Endothelial cell of umbilical vein (primary cell): ENCODE measurements around the gene AIRE. TPM values are rescaled to one million over a fixed set of nuclear protein-coding genes. Genes with fewer than 3 reads are reported as not detected.

Experiments
- BruUV-seq: library from RNA; stranded (reverse); fragments of 400-500 nt; replicated peaks from 2 replicates; lab custom pipeline; 2021; lab: Mats Ljungman, UMichigan
- CTCF ChIA-PET: fragments of 300-600, 350-600 bp; sonication (Branson Sonifier 250); formaldehyde crosslinking; loops from one replicate; lab custom pipeline; 2021; ENCODE audit warnings: antibody characterized with exemption, inconsistent platforms; lab: Charles Lee
- POLR2A ChIA-PET: fragments of 300-600, 350-600 bp; sonication (Branson Sonifier 250); formaldehyde crosslinking; loops from one replicate; lab custom pipeline; 2021; ENCODE audit warnings: antibody characterized with exemption, inconsistent platforms; lab: Charles Lee
- DNase-seq: peaks from one replicate; pipeline ENCODE4 v3.0.0-alpha.2; 2011; ENCODE audit warnings: low read depth, low spot score
- FAIRE-seq: peaks from 2 replicates; lab custom pipeline; 2011; peaks lifted over from hg19 to GRCh38; lab: Jason Lieb, UNC
- H2AFZ ChIP-seq: 2 replicates; pipeline ENCODE4 v1.6.0; 2012; ENCODE audit warnings: low read depth, low read length, control low read depth, inconsistent platforms
- H3K27ac ChIP-seq: 2 replicates; pipeline ENCODE4 v1.5.1; 2011; ENCODE audit warnings: low read depth, mild to moderate bottlenecking, control low read depth, low read length, moderate library complexity; ENCODE audit not compliant: insufficient read depth
- H3K27me3 ChIP-seq, 2 experiments: 2 replicates each; pipeline versions ENCODE4 v1.6.0 to v1.6.1; 2011; ENCODE audit warnings: low read length in 2 of 2, mixed read lengths in 1 of 2; ENCODE audit not compliant: control insufficient read depth in 2 of 2, insufficient read depth in 2 of 2
- H3K36me3 ChIP-seq, 2 experiments: 2 replicates in 1 of 2; 3 replicates in 1 of 2; pipeline ENCODE4 v1.5.1; 2011; ENCODE audit warnings: low read length in 2 of 2, mild to moderate bottlenecking in 1 of 2, moderate library complexity in 1 of 2; ENCODE audit not compliant: control insufficient read depth in 2 of 2, insufficient read depth in 2 of 2; ENCODE audit errors: extremely low read depth in 1 of 2
- H3K4me1 ChIP-seq: 3 replicates; pipeline ENCODE4 v1.5.1; 2011; ENCODE audit warnings: mild to moderate bottlenecking, low read length; ENCODE audit not compliant: control insufficient read depth, insufficient read depth; ENCODE audit errors: extremely low read depth
- H3K4me2 ChIP-seq: 2 replicates; pipeline ENCODE4 v1.6.1; 2011; ENCODE audit warnings: low read length, control low read depth, mixed read lengths; ENCODE audit not compliant: insufficient read depth
- H3K4me3 ChIP-seq, 3 experiments: fragments of 200-600 bp in 1 of 3; sonication (generic), shearing (Covaris generic) in 1 of 3; replicated peaks in 1 of 3; 2 replicates each; pipeline ENCODE4 v1.5.1; 2011 to 2016; ENCODE audit warnings: control low read depth in 3 of 3, low read length in 3 of 3, mild to moderate bottlenecking in 2 of 3, inconsistent platforms in 1 of 3, low read depth in 1 of 3, moderate library complexity in 1 of 3; ENCODE audit not compliant: insufficient read depth in 1 of 3
- H3K79me2 ChIP-seq: 2 replicates; pipeline ENCODE4 v1.6.0; 2012; ENCODE audit warnings: low read length, inconsistent platforms; ENCODE audit not compliant: control insufficient read depth, insufficient read depth
- H3K9ac ChIP-seq: replicated peaks from 2 replicates; pipeline ENCODE3; 2011; ENCODE audit warnings: low read length, control low read depth; ENCODE audit not compliant: insufficient read depth; ENCODE audit errors: extremely low read depth
- H3K9me1 ChIP-seq: replicated peaks from 3 replicates; pipeline ENCODE4 v1.6.0; 2011; ENCODE audit warnings: mild to moderate bottlenecking, low read length; ENCODE audit not compliant: control insufficient read depth, insufficient read depth; ENCODE audit errors: extremely low read depth
- H3K9me3 ChIP-seq: replicated peaks from 2 replicates; pipeline ENCODE4 v1.5.1; 2012; ENCODE audit warnings: low read length, inconsistent platforms; ENCODE audit not compliant: control insufficient read depth, insufficient read depth
- H4K20me1 ChIP-seq: replicated peaks from 2 replicates; pipeline ENCODE3; 2011; ENCODE audit warnings: mild to moderate bottlenecking, low read length; ENCODE audit not compliant: control insufficient read depth, insufficient read depth; ENCODE audit errors: extremely low read depth
- EZH2 ChIP-seq: IDR thresholded peaks from 2 replicates; pipeline ENCODE4 v1.6.1; 2012; ENCODE audit warnings: borderline replicate concordance, low read depth, mild to moderate bottlenecking, moderate library complexity, low read length, inconsistent platforms; ENCODE audit not compliant: severe bottlenecking
- FOS ChIP-seq: IDR thresholded peaks from 2 replicates; pipeline ENCODE4 v1.6.1; 2011; ENCODE audit warnings: mild to moderate bottlenecking, low read length, moderate library complexity, borderline replicate concordance; ENCODE audit not compliant: insufficient read depth
- GATA2 ChIP-seq: IDR thresholded peaks from 2 replicates; pipeline ENCODE4 v1.7.0; 2011; ENCODE audit warnings: low read depth, mild to moderate bottlenecking, moderate library complexity, mixed read lengths, low read length; ENCODE audit not compliant: insufficient read length, insufficient read depth
- JUN ChIP-seq: IDR thresholded peaks from 2 replicates; pipeline ENCODE4 v1.6.1; 2011; ENCODE audit warnings: borderline replicate concordance, low read depth; ENCODE audit not compliant: insufficient read length, insufficient read depth
- MYC ChIP-seq: IDR thresholded peaks from one replicate; pipeline ENCODE4 v1.6.1; 2011; ENCODE audit warnings: mild to moderate bottlenecking, low read depth, low read length
- POLR2A ChIP-seq: IDR thresholded peaks from 2 replicates; pipeline ENCODE4 v1.6.1; 2012; ENCODE audit warnings: low read depth, mild to moderate bottlenecking, control low read depth, low read length
- POLR2AphosphoS5 ChIP-seq: IDR thresholded peaks from 2 replicates; pipeline ENCODE4 v1.6.1; 2012; ENCODE audit warnings: low read depth, mild to moderate bottlenecking, control low read depth, low read length, moderate library complexity; ENCODE audit not compliant: insufficient read depth
- dilution Hi-C: fragments of 300-500 bp; cut with MboI; formaldehyde crosslinking; loops from one replicate; pipeline ENCODE4 v1.15.0; 2019; ENCODE audit warnings: low sequenced_read_pairs; ENCODE audit not compliant: extremely low pct_ligation_motif_present
- intact Hi-C: fragments of 100-400 bp; cut with micrococcal nuclease; formaldehyde crosslinking; loops from one replicate; pipeline ENCODE4 v1.10.0; 2022
- polyA plus RNA-seq, 4 experiments: library from polyadenylated mRNA; depleted of rRNA in 3 of 4; stranded (reverse) in 3 of 4; unstranded in 1 of 4; fragments of >200 nt; gene quantifications; 2 replicates each; pipeline versions ENCODE4 v1.2.1 to v1.2.3, GENCODE V29; 2011 to 2012; ENCODE audit warnings: missing spikeins in 1 of 4
- total RNA-seq: library from RNA; stranded (reverse); gene quantifications from 2 replicates; pipeline ENCODE4 v1.2.3, GENCODE V29; 2021
- TF ChIP-seq, protein P1 (sequence below), 2 donors: IDR thresholded peaks; 1 replicate in 1 of 2; 2 replicates in 1 of 2; pipeline ENCODE4 v1.5.1; 2011; ENCODE audit warnings: low read length in 2 of 2, mild to moderate bottlenecking in 2 of 2, moderate library complexity in 2 of 2, control low read depth in 1 of 2, inconsistent platforms in 1 of 2, low read depth in 1 of 2; ENCODE audit not compliant: insufficient read depth in 1 of 2; ENCODE audit errors: extremely low read depth in 1 of 2
- TF ChIP-seq, protein P2 (sequence below): IDR thresholded peaks from 2 replicates; pipeline ENCODE4 v1.6.1; 2011; ENCODE audit not compliant: insufficient read depth, insufficient read length

Gene AIRE
- total and polyA plus RNA-seq, 2 donors (not counting 3 experiments of a cell fraction or from before 2014, with no cell fraction given): 0.04 to 0.11 TPM

DNA sequence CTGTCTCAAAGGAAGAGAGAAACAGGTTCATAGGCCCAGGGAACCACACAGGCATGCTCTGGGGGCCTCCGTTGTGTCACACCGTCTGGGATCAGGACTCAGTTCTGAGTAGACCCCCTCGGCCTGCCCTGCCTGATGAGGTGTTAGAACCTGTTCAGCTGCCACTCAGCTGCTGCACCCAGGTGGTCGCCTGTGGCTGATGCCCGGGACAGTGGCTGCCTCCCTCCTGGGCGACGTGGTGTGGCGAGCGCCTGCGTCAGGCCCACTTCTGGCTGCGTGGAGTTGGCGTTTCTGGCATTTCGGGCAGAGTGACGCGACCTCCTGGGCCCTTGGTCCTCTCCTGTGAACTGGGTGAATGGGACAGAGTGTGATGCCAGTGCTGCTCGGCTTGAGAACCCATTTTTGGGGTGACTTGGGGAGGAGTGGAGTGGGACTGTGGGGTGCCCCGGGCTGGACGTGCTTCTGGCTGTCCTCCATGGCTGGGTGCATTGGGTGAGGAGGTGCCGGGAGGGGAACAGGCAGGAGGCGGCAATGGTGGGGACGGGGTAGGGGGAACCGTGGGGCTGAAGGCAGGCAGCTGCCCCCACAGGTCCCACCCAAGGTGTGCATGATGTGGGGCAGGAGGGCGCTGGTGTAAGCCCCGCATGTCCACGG, 42.7 kb downstream of the AIRE start:
- peaks cover 5 to 19% of the 10 kb centered on the region in 2 experiments for H3K36me3 ChIP-seq
- DNase-seq (no peak), FAIRE-seq (no peak)
- TF ChIP-seq JUN (no peak), GATA2 (no peak), EZH2 (no peak), FOS (no peak), POLR2AphosphoS5 (no peak), POLR2A (no peak), MYC (no peak)
- TF ChIP-seq, protein P1, sequence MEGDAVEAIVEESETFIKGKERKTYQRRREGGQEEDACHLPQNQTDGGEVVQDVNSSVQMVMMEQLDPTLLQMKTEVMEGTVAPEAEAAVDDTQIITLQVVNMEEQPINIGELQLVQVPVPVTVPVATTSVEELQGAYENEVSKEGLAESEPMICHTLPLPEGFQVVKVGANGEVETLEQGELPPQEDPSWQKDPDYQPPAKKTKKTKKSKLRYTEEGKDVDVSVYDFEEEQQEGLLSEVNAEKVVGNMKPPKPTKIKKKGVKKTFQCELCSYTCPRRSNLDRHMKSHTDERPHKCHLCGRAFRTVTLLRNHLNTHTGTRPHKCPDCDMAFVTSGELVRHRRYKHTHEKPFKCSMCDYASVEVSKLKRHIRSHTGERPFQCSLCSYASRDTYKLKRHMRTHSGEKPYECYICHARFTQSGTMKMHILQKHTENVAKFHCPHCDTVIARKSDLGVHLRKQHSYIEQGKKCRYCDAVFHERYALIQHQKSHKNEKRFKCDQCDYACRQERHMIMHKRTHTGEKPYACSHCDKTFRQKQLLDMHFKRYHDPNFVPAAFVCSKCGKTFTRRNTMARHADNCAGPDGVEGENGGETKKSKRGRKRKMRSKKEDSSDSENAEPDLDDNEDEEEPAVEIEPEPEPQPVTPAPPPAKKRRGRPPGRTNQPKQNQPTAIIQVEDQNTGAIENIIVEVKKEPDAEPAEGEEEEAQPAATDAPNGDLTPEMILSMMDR (IDR thresholded peaks at IDR 0.05; ENCODE audit: extremely low read depth in 1 of 2, insufficient read depth in 1 of 2, low read depth in 1 of 2, low read length in 2 of 2): no peak
- TF ChIP-seq, protein P2, sequence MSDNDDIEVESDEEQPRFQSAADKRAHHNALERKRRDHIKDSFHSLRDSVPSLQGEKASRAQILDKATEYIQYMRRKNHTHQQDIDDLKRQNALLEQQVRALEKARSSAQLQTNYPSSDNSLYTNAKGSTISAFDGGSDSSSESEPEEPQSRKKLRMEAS: no peak
- no peak overlapping the region for H3K27ac ChIP-seq
- H2AFZ ChIP-seq: no peak overlapping the region
- dilution Hi-C loops (no loop called here), intact Hi-C loops (no loop called here)
- H3K9ac ChIP-seq: no peak overlapping the region
- no peak overlapping the region for H3K4me3 ChIP-seq
- H3K79me2 ChIP-seq: no peaks in the 10 kb centered on the region
- H3K27me3 ChIP-seq: no peaks in the 10 kb centered on the region
- no peak overlapping the region for H3K4me2 ChIP-seq
- POLR2A ChIA-PET: no interaction called here
- no peaks in the 10 kb centered on the region for H3K9me1 ChIP-seq
- H4K20me1 ChIP-seq: no peaks in the 10 kb centered on the region
- H3K4me1 ChIP-seq: no peaks in the 10 kb centered on the region
- H3K9me3 ChIP-seq: no peaks in the 10 kb centered on the region
- no TSS peak for BruUV-seq
- CTCF ChIA-PET: no interaction called here
